HG02678 (cell line): ENCODE measurements around the gene SLC4A11.
"Not testable (repeated sequence)": the region's sequence is repeated elsewhere in the genome, so short reads cannot be mapped to it uniquely, and the experiment has no call there.

ENCODE experiments used
- ATAC-seq: cut with Tn5 transposase; IDR thresholded peaks from one replicate; pipeline ENCODE4 v1.9.1; 2021; ENCODE audit warnings: mild to moderate bottlenecking, moderate library complexity; ENCODE audit not compliant: unreplicated experiment

Gene SLC4A11

GRCh38 chr20:3204124-3204794, 34.7 kb downstream of the SLC4A11 start, which contains the start of gene DDRGK1:
TSS of gene DDRGK1 (minus strand) at chr20:3204682. CDS start at chr20:3204627, 55 bp downstream.
- ATAC-seq = peak; percentile 72

DNA sequence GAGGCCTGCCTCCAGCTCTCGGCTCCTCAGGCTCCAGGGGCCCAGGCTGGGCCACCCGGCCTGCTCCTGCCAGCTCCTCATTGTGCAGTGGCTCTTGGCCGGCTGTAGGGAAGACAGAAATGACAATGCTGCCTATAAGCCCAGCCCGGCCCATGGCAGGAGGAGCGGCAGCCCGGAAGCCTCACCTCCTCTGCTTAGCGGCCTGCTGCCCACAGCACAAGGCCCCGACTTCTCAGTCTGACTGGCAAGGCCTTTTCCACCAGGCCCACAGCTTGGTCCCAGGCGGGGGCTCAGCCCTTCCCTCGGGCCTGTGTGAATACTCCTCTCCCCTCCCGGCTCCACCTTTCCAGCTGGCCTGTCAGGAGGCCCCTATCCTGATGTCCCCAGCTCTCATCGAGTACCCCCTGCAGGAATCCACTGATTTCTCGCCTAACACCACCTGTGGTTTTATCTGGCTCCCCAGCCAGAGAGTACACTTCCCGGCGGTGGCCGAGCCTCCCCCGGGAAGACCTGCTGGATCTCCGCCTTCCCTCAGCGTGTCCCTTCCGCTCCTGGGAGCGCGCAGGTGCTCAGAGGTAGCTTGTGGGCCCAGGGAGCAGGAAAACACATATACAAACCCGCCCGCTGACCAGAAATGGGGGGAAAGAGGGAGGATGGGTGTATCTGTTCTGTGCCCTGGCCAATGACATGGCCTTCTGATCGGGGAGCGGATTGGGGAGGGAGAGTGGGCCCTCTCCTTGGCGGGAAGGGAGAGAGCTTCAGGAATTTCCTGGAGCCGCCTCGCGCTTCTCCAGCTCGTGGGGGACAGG, 35.5 kb downstream of the SLC4A11 start:
- ATAC-seq = peak; percentile 4

DNA sequence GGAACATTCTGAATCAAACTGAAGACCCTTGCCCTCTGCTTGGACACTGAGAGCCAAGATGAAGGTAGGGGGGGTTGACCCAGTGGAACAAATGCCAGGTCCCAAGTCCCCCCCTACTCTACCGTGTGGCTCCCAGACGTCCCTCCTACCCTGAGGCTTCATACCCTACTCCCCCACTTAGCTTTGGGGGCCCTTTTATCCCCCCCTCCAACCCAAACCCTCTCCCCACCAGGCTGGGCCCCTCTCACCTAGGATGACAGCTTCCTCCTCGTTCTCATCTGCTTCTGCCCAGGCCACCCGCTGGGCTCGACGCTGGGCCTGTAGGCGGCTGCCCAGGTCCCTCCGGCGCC, 36.0 kb downstream of the SLC4A11 start:
- ATAC-seq = no peak

- ATAC-seq = no peak
Observed at GRCh38 chr20:3199976-3200755, 38.8 kb downstream of the SLC4A11 start.

DNA sequence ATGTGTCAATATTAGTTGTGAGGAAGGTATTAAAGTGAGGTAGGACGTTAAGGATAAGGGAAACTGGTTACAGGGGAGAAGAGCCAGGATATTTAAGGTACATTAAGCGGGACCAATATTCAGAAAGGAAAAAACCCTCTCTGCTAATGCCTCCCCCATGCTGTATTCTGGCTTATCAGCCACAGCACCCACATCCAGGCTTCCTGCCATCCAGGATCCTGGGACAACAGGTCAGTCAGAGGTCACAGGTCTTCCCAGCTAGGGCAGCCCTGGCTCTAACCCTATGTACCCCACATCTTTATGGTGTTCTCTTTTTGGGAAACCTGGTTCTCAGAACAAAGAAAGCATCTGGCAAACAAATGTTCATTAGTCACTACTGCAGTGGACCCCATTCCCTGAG, 39.8 kb downstream of the SLC4A11 start:
- ATAC-seq = no peak

- ATAC-seq = no peak
Observed at GRCh38 chr20:3195590-3196237, 43.3 kb downstream of the SLC4A11 start.

GRCh38 chr20:3194617-3195280, 44.2 kb downstream of the SLC4A11 start:
- no peak for ATAC-seq

- ATAC-seq = no peak
Observed at GRCh38 chr20:3193806-3194616, 45.0 kb downstream of the SLC4A11 start.

- no peak for ATAC-seq
Observed at GRCh38 chr20:3192226-3193015, 46.6 kb downstream of the SLC4A11 start.

- ATAC-seq = no peak
Observed at GRCh38 chr20:3190681-3191111, 48.3 kb downstream of the SLC4A11 start.

DNA sequence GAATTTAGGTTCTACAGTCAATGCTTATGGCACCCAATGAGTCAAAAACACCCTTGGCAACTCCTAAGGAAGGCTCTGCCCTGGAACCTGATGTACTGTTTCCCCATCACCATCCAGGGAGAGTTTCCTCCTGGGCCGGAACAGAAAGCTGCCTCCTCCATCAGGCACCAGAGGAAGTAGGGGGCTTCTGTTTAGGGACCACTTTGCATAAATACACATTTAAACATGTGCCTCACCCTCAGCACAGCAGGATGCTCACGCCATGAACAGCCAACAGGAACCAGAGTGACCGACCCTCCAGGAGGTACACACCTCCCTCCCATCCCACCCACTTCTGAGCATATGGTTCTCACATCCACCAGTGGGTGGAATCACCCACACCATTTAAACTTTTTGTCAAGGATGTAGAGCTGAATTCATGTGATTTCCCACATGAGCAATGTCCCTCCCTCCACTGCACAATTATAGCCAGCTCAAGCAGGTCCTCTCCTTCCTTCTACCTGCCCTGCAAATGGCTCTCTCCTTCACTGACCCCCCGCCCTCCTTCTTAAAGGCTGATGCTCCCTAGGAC, 49.3 kb downstream of the SLC4A11 start:
- ATAC-seq = no peak

GRCh38 chr20:3188823-3189413, 50.1 kb downstream of the SLC4A11 start:
- no peak for ATAC-seq

GRCh38 chr20:3187861-3188260, 51.1 kb downstream of the SLC4A11 start:
- ATAC-seq = not testable (repeated sequence)

GRCh38 chr20:3183896-3184612, 54.9 kb downstream of the SLC4A11 start:
- no peak for ATAC-seq

- ATAC-seq = not testable (repeated sequence)
Observed at GRCh38 chr20:3182429-3182828, 56.6 kb downstream of the SLC4A11 start.

- ATAC-seq = no peak
Observed at GRCh38 chr20:3181270-3181669, 57.7 kb downstream of the SLC4A11 start.

- no peak for ATAC-seq
Observed at GRCh38 chr20:3180319-3180718, 58.7 kb downstream of the SLC4A11 start.
